ENCODE data around the gene REM1.

REM1 gene

DNA sequence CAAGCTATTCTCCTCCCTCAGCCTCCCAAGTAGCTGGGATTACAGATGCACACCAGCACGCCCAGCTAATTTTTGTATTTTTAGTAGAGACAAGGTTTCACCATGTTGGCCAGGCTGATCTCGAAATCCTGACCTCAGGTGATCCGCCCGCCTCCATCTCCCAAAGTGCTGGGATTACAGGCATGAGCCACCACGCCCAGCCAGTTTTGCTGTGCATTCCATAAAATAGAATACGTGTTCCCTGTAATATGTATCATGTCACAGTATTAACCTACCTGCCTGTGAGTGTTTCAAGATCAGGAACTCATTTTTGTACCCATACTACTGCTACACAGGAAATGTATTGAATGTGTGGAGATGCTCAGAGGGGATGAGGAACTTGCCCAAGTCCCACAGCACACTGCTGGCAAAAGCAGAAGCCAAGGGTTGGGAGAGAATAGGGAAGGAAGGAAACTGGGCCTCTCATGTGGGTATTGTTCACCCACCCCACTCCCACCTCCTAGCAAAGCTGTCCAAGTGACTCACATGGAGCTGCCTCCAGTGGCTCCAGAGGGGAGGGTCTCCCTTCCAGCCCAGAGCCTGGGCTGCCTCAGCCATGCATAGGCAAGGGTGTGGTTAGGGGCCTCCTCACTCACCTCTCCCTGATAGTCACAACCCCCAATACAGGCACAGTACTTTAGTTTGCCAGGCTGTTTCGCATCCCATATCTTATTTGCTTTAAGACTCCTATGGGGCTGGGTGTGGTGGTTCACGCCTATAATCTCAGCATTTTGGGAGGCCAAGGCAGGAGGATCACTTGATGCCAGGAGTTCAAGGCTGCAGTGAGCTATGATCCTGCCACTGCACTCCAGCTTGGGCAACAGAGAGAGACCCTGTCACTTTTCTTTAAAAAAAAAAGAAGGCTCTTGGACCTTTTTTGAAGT lies 48.5 kb downstream of the REM1 start:
- DNase-seq (ENCODE audit: low read depth) = no peak

DNA sequence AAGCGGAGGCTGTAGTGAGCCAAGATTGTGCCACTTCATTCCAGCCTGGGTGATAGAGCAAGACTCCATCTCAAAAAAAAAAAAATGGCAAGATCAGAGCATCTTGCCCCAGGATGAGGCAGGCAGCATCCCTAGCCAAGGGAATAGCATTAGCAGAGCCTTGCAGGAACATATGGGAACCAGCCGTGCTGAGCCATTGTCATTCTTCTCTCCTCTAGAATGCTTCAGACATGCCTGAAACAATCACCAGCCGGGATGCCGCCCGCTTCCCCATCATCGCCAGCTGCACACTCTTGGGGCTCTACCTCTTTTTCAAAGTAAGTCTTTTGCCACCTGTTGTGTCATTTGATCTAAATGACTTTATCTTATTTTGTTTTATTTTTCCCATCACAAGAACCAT lies 52.2 kb downstream of the REM1 start:
- no peak for DNase-seq (ENCODE audit: low read depth)

All from activated T-cell treated with anti-CD3 and anti-CD28 coated beads for 24 hours (primary cell).